ENCODE results near the gene SPSB4. TPM values are rescaled to one million over a fixed set of nuclear protein-coding genes. Genes with fewer than 3 reads are reported as not detected.

Gene SPSB4
- total and polyA plus RNA-seq, 2 of the 8 experiments (the other 6 are each of a cell fraction or from before 2014, with no cell fraction given), result 15.1 to 17.2 TPM

- Histone ChIP-seq H4K8ac (ENCODE audit: extremely low read depth, insufficient read depth, low read length) (no peak overlapping the region), H3K9ac (replicated peaks in 1 of 4; ENCODE audit: extremely low read depth in 1 of 4, low read depth in 3 of 4, low read length in 3 of 4) (no peak overlapping the region), H3K23ac (ENCODE audit: insufficient read length) (no peak overlapping the region), H2BK120ac (replicated peaks; ENCODE audit: low read depth, low read length) (no peak overlapping the region), H2BK20ac (ENCODE audit: low read length) (peak overlapping the region; percentile 94; the same call in 1 of the 2 replicates), H3K23me2 (ENCODE audit: low read depth, low read length) (no peaks in the 10 kb centered on the region), H2AK5ac (ENCODE audit: low read depth, low read length) (0 out of 2 replicates have a peak overlapping the region, but pooled peaks have one; percentile 67), H3K4ac (replicated peaks; ENCODE audit: insufficient read length, low read depth, low read length) (no peak overlapping the region), H3K4me1 (replicated peaks in 1 of 4; ENCODE audit: control insufficient read depth in 3 of 4, insufficient read depth in 4 of 4, low read length in 3 of 4) (peaks cover 47 to 67% (median 57%) of the 10 kb centered on the region in 4 experiments), H3K4me2 (ENCODE audit: insufficient read depth in 1 of 2, low read depth in 2 of 2, low read length in 2 of 2) (peak overlapping the region; percentile 19 to 25; a peak in 3 of 4 replicates), H3K18ac (ENCODE audit: extremely low read depth, low read length) (peak overlapping the region; percentile 76; the same call in 1 of the 2 replicates), H3K27me3 (replicated peaks in 1 of 4; ENCODE audit: control insufficient read depth in 3 of 4, extremely low read depth in 1 of 4, insufficient read depth in 3 of 4, low read length in 3 of 4) (peaks cover 0 to 6% (median 0%) of the 10 kb centered on the region in 4 experiments; a peak in 4 of 7 replicates), H3K79me2 (ENCODE audit: control insufficient read depth in 1 of 2, insufficient read depth in 2 of 2, low read length in 2 of 2) (peaks cover 0 to 13% of the 10 kb centered on the region in 2 experiments; a peak in 1 of 4 replicates), H4K20me1 (replicated peaks in 1 of 2; ENCODE audit: control insufficient read depth in 1 of 2, insufficient read depth in 2 of 2, low read length in 2 of 2) (no peaks in the 10 kb centered on the region), H2BK5ac (ENCODE audit: low read depth, low read length) (peak overlapping the region; percentile 81), H4K5ac (ENCODE audit: insufficient read length, low read depth, low read length) (peak overlapping the region; percentile 25), H2BK12ac (ENCODE audit: low read depth, low read length) (peak overlapping the region; percentile 94; the same call in 1 of the 2 replicates), H3K14ac (ENCODE audit: insufficient read length) (peak overlapping the region; percentile 57), H3K56ac (replicated peaks; ENCODE audit: insufficient read length, low read depth, low read length) (no peak overlapping the region), H3K79me1 (ENCODE audit: low read depth, low read length) (peaks cover 9% of the 10 kb centered on the region; the same call in 1 of the 2 replicates), H4K91ac (replicated peaks; ENCODE audit: insufficient read length, low read length) (peak overlapping the region; percentile 85), H3K27ac (ENCODE audit: low read depth, low read length) (no peak overlapping the region), H2BK15ac (ENCODE audit: low read length) (peak overlapping the region; percentile 84; the same call in 1 of the 2 replicates), H2AFZ (ENCODE audit: low read length) (no peak overlapping the region), H3K4me3 (ENCODE audit: extremely low read depth in 1 of 4, insufficient read depth in 2 of 4, low read depth in 3 of 4, low read length in 4 of 4) (no peak overlapping the region), H3K36me3 (ENCODE audit: control insufficient read depth in 2 of 4, insufficient read depth in 4 of 4, low read length in 3 of 4) (no peaks in the 10 kb centered on the region), H3K9me3 (ENCODE audit: insufficient read depth in 2 of 2, low read depth in 1 of 2, low read length in 1 of 2) (no peaks in the 10 kb centered on the region)
- no peak for FAIRE-seq
- POLR2A ChIA-PET (ENCODE audit: partially characterized antibody), result interaction anchor here (0.6 to 1.9 kb wide), 3 partner anchors 11 to 39 kb away, joined by 3 to 5 read pairs (median 3); partner anchors contain the start of gene SPSB4
- DNase-seq (ENCODE audit: low read depth in 1 of 2, low spot score in 2 of 2), result no peak
- 72% methylated on average over 23 of the region's 23 CpGs; no CpG with 5 or more reads in 1 of the 2 experiments for WGBS, 2 experiments (ENCODE audit: extremely low coverage in 1 of 2, insufficient coverage in 1 of 2, insufficient read length in 1 of 2, insufficient replicate concordance in 2 of 2, low coverage in 1 of 2, low lambda C conversion rate in 2 of 2, missing lambda C conversion rate in 1 of 2)
- TF ChIP-seq RBBP5 (IDR thresholded peaks at IDR 0.05; ENCODE audit: borderline replicate concordance, low read depth, low read length) (0 out of 2 replicates have a peak, but pooled peaks have one; percentile 29), MAX (IDR thresholded peaks at IDR 0.05) (no peak)
- CTCF ChIA-PET (ENCODE audit: partially characterized antibody), result interaction anchor here (0.6 to 29.1 kb wide), 11 partner anchors 10 to 231 kb away, joined by 3 to 333 read pairs (median 4); partner anchors contain the start of genes PXYLP1 and SPSB4
Observed at GRCh38 chr3:141076797-141077571, 25.8 kb downstream of the SPSB4 start.

All from H1 (cell line).